CD4-positive, alpha-beta T cell (primary cell): ENCODE measurements around the gene STPG4. TPM values are rescaled to one million over a fixed set of nuclear protein-coding genes. Genes with fewer than 3 reads are reported as not detected.

Experiments
- ATAC-seq: fragments of 200-7000 bp; cut with Tn5 transposase; one replicate; pipeline ENCODE4 v1.10.0; 2022; ENCODE audit warnings: mild to moderate bottlenecking; ENCODE audit not compliant: poor library complexity
- CTCF ChIA-PET: fragments of 350-600 bp; sonication (Branson Sonifier 250); formaldehyde crosslinking; loops from one replicate; lab custom pipeline; 2021; ENCODE audit warnings: antibody characterized with exemption, inconsistent platforms; lab: Charles Lee
- POLR2A ChIA-PET: fragments of 350-600 bp; sonication (Branson Sonifier 250); formaldehyde crosslinking; loops from one replicate; lab custom pipeline; 2021; ENCODE audit warnings: antibody characterized with exemption, inconsistent platforms; lab: Charles Lee
- DNase-seq, 14 experiments: peaks; one replicate each; pipeline ENCODE4 v3.0.0-alpha.2; 2013 to 2020; ENCODE audit warnings: mixed read lengths in 2 of 14
- H3K27ac ChIP-seq, 2 donors: one replicate each; pipeline versions ENCODE4 v1.5.1 to v1.7.0; 2013; ENCODE audit warnings: low read length in 2 of 2, low read depth in 1 of 2, mild to moderate bottlenecking in 1 of 2
- H3K27me3 ChIP-seq, 2 experiments: 1 replicate in 1 of 2; 2 replicates in 1 of 2; pipeline versions ENCODE4 v1.6.1 to v1.7.0; 2013; ENCODE audit warnings: low read length in 2 of 2, control low read depth in 1 of 2, mild to moderate bottlenecking in 1 of 2, moderate library complexity in 1 of 2; ENCODE audit not compliant: insufficient read depth in 2 of 2, control insufficient read depth in 1 of 2
- H3K36me3 ChIP-seq: one replicate; pipeline ENCODE4 v1.6.1; 2013; ENCODE audit warnings: low read length, control low read depth; ENCODE audit not compliant: insufficient read depth
- H3K4me1 ChIP-seq: one replicate; pipeline ENCODE4 v1.6.1; 2013; ENCODE audit warnings: low read length, control low read depth; ENCODE audit not compliant: insufficient read depth
- H3K4me3 ChIP-seq: one replicate; pipeline ENCODE4 v1.5.1; 2013; ENCODE audit warnings: mild to moderate bottlenecking, low read length, moderate library complexity
- H3K9me3 ChIP-seq, 2 experiments: 1 replicate in 1 of 2; 2 replicates in 1 of 2; pipeline versions ENCODE4 v1.6.1 to v1.7.0; 2013; ENCODE audit warnings: low read length in 2 of 2, mild to moderate bottlenecking in 2 of 2, control low read depth in 1 of 2, moderate library complexity in 1 of 2; ENCODE audit not compliant: control insufficient read depth in 1 of 2, insufficient read depth in 1 of 2
- H3K27ac Mint-ChIP-seq: one replicate; pipeline ENCODE4 v1.8.0; 2020; ENCODE audit warnings: mixed read lengths
- H3K27me3 Mint-ChIP-seq: one replicate; pipeline ENCODE4 v1.8.0; 2021; ENCODE audit warnings: mixed read lengths
- H3K36me3 Mint-ChIP-seq: one replicate; pipeline ENCODE4 v1.8.0; 2021; ENCODE audit warnings: low read depth, mixed read lengths
- H3K4me1 Mint-ChIP-seq: one replicate; pipeline ENCODE4 v1.8.0; 2021; ENCODE audit warnings: low read depth, mixed read lengths
- H3K4me3 Mint-ChIP-seq: one replicate; pipeline ENCODE4 v1.8.0; 2020; ENCODE audit warnings: mild to moderate bottlenecking, mixed read lengths
- H3K9me3 Mint-ChIP-seq: one replicate; pipeline ENCODE4 v1.8.0; 2020; ENCODE audit warnings: mixed read lengths
- CTCF ChIP-seq: fragments of 200-600 bp; IDR thresholded peaks from one replicate; pipeline ENCODE4 v1.8.0; 2022; ENCODE audit warnings: antibody characterized with exemption, mild to moderate bottlenecking
- intact Hi-C, 2 experiments: fragments of 100-400 bp; cut with DNase I in 1 of 2; cut with micrococcal nuclease in 1 of 2; formaldehyde crosslinking; loops; one replicate each; pipeline versions ENCODE4 v1.15.1 to v1.9.0; 2023 to 2025; cut with DNase I, micrococcal nuclease
- total RNA-seq, 174 experiments: library from RNA in 2 of 174; stranded (reverse) in 2 of 174; gene quantifications; one replicate each; pipeline ENCODE4 v1.2.3 and lab custom pipeline; 2021 to 2026

Gene STPG4
- total RNA-seq, 2 experiments from 2014 or later = not detected

- Histone ChIP-seq H3K27me3 (peaks cover 0 to 5% of the 10 kb centered on the region in 2 experiments), H3K36me3 (no peaks in the 10 kb centered on the region), H3K4me1 (no peaks in the 10 kb centered on the region), H3K4me3 (no peak overlapping the region), H3K9me3 (no peaks in the 10 kb centered on the region), H3K27ac (no peak overlapping the region)
- ATAC-seq = no peak
- ChIA-PET CTCF (no interaction called here), POLR2A (interaction anchor here (0.6 kb wide), 1 partner anchor 59 kb away, joined by 3 read pairs; no protein-coding TSS in a partner anchor)
- H3K27ac Mint-ChIP-seq = no peak overlapping the region
- intact Hi-C loops = no loop called here
- no peak for TF ChIP-seq CTCF
- H3K9me3 Mint-ChIP-seq = no peaks in the 10 kb centered on the region
- DNase-seq = no peak
- no peaks in the 10 kb centered on the region for H3K4me1 Mint-ChIP-seq
- H3K36me3 Mint-ChIP-seq = no peaks in the 10 kb centered on the region
- no peak overlapping the region for H3K4me3 Mint-ChIP-seq
- H3K27me3 Mint-ChIP-seq = no peaks in the 10 kb centered on the region
These were observed 46.1 kb upstream of the STPG4 start for GRCh38 chr2:47201224-47201623.

DNA sequence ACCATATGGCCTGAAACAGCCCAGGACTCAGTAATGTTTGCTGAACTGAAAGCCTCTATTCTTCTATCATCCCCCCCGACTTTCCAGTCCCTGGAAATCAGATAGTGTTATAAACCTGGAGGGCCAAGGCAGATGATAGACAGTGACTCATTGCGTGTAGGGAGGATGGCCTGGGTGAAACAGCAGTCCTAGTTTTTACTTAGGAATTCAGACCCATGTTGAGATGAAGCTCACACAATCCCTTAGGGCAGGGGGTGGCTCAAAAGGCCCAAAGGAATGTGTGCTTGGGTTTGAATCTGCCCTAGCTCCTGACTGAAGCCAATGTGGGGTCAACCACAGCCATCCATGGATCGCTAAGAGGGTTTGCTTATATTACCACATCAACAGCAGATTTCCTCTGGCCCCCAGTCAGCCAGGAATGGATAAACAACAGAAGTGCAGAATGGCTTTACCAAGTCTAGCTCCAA is 43.9 kb upstream of the STPG4 start:
- H3K36me3 Mint-ChIP-seq = no peaks in the 10 kb centered on the region
- H3K4me3 ChIP-seq = no peak overlapping the region
- H3K4me1 ChIP-seq = no peaks in the 10 kb centered on the region
- no peaks in the 10 kb centered on the region for H3K4me1 Mint-ChIP-seq
- no peak for ATAC-seq
- H3K27ac ChIP-seq = no peak overlapping the region
- no peaks in the 10 kb centered on the region for H3K9me3 ChIP-seq
- ChIA-PET CTCF (no interaction called here), POLR2A (no interaction called here)
- TF ChIP-seq CTCF = no peak
- no peak overlapping the region for H3K27ac Mint-ChIP-seq
- H3K27me3 Mint-ChIP-seq = no peaks in the 10 kb centered on the region
- H3K4me3 Mint-ChIP-seq = no peak overlapping the region
- no peaks in the 10 kb centered on the region for H3K36me3 ChIP-seq
- intact Hi-C loops = loop anchor here in 1 of 2 experiments (5.0 kb wide), 1 partner anchor 57 kb away; no protein-coding TSS in a partner anchor
- H3K27me3 ChIP-seq = peaks cover 0 to 9% of the 10 kb centered on the region in 2 experiments
- no peak for DNase-seq
- no peaks in the 10 kb centered on the region for H3K9me3 Mint-ChIP-seq

- H3K9me3 ChIP-seq = no peaks in the 10 kb centered on the region
- Mint-ChIP-seq H3K4me1 (no peaks in the 10 kb centered on the region), H3K27ac (no peak overlapping the region), H3K4me3 (no peak overlapping the region), H3K36me3 (no peaks in the 10 kb centered on the region), H3K27me3 (no peaks in the 10 kb centered on the region), H3K9me3 (no peaks in the 10 kb centered on the region)
- no peaks in the 10 kb centered on the region for H3K4me1 ChIP-seq
- no peak overlapping the region for H3K4me3 ChIP-seq
- ATAC-seq (no peak), DNase-seq (no peak)
- ChIA-PET CTCF (no interaction called here), POLR2A (no interaction called here)
- intact Hi-C loops = loop anchor here in 1 of 2 experiments (5.0 kb wide), 1 partner anchor 54 kb away; no protein-coding TSS in a partner anchor
- H3K36me3 ChIP-seq = no peaks in the 10 kb centered on the region
- no peak overlapping the region for H3K27ac ChIP-seq
- peaks cover 0 to 9% of the 10 kb centered on the region in 2 experiments for H3K27me3 ChIP-seq
- no peak for TF ChIP-seq CTCF
These were observed 41.4 kb upstream of the STPG4 start for GRCh38 chr2:47196499-47196898.
